Thyroid gland (tissue), 4 donors: ENCODE data around the gene SLC13A3.

Experiments
- POLR2A ChIP-seq, 2 donors: fragments of 450-650 bp; IDR thresholded peaks; one replicate each; pipeline ENCODE4 v1.6.1; 2017; ENCODE audit warnings: antibody characterized with exemption in 2 of 2, mild to moderate bottlenecking in 2 of 2, moderate library complexity in 1 of 2
- TF ChIP-seq, protein P1 (sequence below), 6 experiments: fragments of 200-600 bp in 3 of 6; fragments of 450-650 bp in 3 of 6; sonication (generic) in 3 of 6; IDR thresholded peaks; one replicate each; pipeline ENCODE4 v1.5.1; 2016 to 2019; ENCODE audit warnings: antibody characterized with exemption in 6 of 6, mild to moderate bottlenecking in 2 of 6, inconsistent platforms in 1 of 6, moderate library complexity in 1 of 6

DNA sequence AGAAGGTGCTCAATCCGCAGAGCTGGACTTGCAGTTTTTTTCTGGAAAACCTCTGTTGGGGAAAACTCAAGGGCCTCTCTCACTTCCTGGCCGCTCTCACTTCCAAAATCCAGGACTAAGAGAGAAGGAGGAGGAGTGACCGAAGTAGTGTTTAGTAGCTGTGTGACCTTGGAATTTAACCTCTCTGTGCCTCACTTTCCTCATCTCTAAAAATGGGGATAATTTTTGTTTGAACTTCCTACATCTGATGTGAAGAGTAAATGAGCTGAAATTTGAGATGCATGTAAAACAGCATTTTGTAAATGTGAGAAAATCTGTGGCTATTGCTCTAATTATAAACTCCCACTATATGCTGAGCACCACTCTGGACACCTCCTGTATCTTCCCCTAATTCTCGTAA lies 5.1 kb downstream of the SLC13A3 start:
- no peak for TF ChIP-seq POLR2A (IDR thresholded peaks at IDR 0.05)
- TF ChIP-seq, protein P1, sequence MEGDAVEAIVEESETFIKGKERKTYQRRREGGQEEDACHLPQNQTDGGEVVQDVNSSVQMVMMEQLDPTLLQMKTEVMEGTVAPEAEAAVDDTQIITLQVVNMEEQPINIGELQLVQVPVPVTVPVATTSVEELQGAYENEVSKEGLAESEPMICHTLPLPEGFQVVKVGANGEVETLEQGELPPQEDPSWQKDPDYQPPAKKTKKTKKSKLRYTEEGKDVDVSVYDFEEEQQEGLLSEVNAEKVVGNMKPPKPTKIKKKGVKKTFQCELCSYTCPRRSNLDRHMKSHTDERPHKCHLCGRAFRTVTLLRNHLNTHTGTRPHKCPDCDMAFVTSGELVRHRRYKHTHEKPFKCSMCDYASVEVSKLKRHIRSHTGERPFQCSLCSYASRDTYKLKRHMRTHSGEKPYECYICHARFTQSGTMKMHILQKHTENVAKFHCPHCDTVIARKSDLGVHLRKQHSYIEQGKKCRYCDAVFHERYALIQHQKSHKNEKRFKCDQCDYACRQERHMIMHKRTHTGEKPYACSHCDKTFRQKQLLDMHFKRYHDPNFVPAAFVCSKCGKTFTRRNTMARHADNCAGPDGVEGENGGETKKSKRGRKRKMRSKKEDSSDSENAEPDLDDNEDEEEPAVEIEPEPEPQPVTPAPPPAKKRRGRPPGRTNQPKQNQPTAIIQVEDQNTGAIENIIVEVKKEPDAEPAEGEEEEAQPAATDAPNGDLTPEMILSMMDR (IDR thresholded peaks at IDR 0.05): no peak
